K562 (cell line): ENCODE measurements around the gene GABRQ. TPM values are rescaled to one million over a fixed set of nuclear protein-coding genes. Genes with fewer than 3 reads are reported as not detected.

Experiments
- GTF2A2 ChIP-seq: IDR thresholded peaks from 2 replicates; pipeline ENCODE4 v1.6.1; 2016; ENCODE audit warnings: mild to moderate bottlenecking, missing genetic modification characterization, missing compliant biosample characterization
- HDAC6 ChIP-seq: IDR thresholded peaks from 2 replicates; pipeline ENCODE4 v1.6.1; 2012; ENCODE audit warnings: low read depth, mild to moderate bottlenecking, control low read depth, inconsistent platforms, low read length, moderate library complexity
- MAFK ChIP-seq: IDR thresholded peaks from 2 replicates; pipeline ENCODE4 v1.6.1; 2011; ENCODE audit warnings: low read length, improper control_type of control experiment
- MAZ ChIP-seq, 2 experiments: fragments of 450-650 bp in 1 of 2; sonication (generic) in 1 of 2; formaldehyde crosslinking; IDR thresholded peaks in 1 of 2; conservative IDR thresholded peaks in 1 of 2; 2 replicates each; pipeline versions ENCODE4 v1.4.0 to v1.5.0; 2020; ENCODE audit warnings: mild to moderate bottlenecking in 1 of 2, missing genetic modification reagents in 1 of 2
- PHTF2 ChIP-seq: fragments of 250-450 bp; sonication (Bioruptor Pico); IDR thresholded peaks from 2 replicates; pipeline ENCODE4 v1.5.0; 2021; ENCODE audit warnings: mild to moderate bottlenecking
- SIRT6 ChIP-seq: IDR thresholded peaks from one replicate; pipeline ENCODE4 v1.6.1; 2012; ENCODE audit warnings: low read depth, mild to moderate bottlenecking, control low read depth, inconsistent platforms, low read length, moderate library complexity
- SLC30A9 ChIP-seq: fragments of 250-450 bp; sonication (Bioruptor Pico); IDR thresholded peaks from 2 replicates; pipeline ENCODE4 v1.8.0; 2022; ENCODE audit warnings: mild to moderate bottlenecking, moderate library complexity
- SMC3 ChIP-seq: conservative IDR thresholded peaks from 2 replicates; pipeline ENCODE4 v1.6.1; 2011; ENCODE audit warnings: low read depth, low read length, improper control_type of control experiment; ENCODE audit not compliant: insufficient read depth
- ZNF436 ChIP-seq: fragments of 250-450, 450-650 bp; sonication (Bioruptor Pico); formaldehyde crosslinking; IDR thresholded peaks from 2 replicates; pipeline ENCODE4 v1.7.0; 2020; ENCODE audit warnings: mild to moderate bottlenecking
- polyA plus RNA-seq, 8 experiments: library from polyadenylated mRNA; depleted of rRNA in 4 of 8; stranded (reverse) in 5 of 8; unstranded in 3 of 8; fragments of >200 nt; fragmentation: Nextera tagmentation in 2 of 8; fragmentation: Illumina TruSeq in 1 of 8; extraction: Ambion mirVana in 2 of 8; extraction: Trizol in 1 of 8; gene quantifications; 2 replicates each; pipeline versions ENCODE4 v1.2.1 to v1.2.3, GENCODE V29; 2011 to 2014; ENCODE audit warnings: inconsistent platforms in 1 of 8, missing spikeins in 1 of 8
- total RNA-seq, 7 experiments: library from RNA; depleted of rRNA in 6 of 7; stranded (reverse); fragments of >200 nt in 6 of 7; fragmentation: Illumina TruSeq in 2 of 7; extraction: Trizol in 2 of 7; gene quantifications; 2 replicates each; pipeline versions ENCODE4 v1.2.1 to v1.2.3, GENCODE V29; 2011 to 2021; ENCODE audit warnings: low replicate concordance in 1 of 7
- TF ChIP-seq, protein P1 (sequence below): sonication (generic); formaldehyde crosslinking; IDR thresholded peaks from 2 replicates; pipeline ENCODE4 v1.5.0; 2020; ENCODE audit warnings: missing genetic modification reagents
- TF ChIP-seq, protein P2 (sequence below): fragments of 200-600 bp; sonication (generic); IDR thresholded peaks from one replicate; pipeline ENCODE4 v1.6.1; 2012; ENCODE audit warnings: mild to moderate bottlenecking, low read depth, low read length, inconsistent platforms
- TF ChIP-seq, protein P3 (sequence below): IDR thresholded peaks from 3 replicates; pipeline ENCODE4 v1.6.1; 2011; ENCODE audit warnings: borderline replicate concordance, mild to moderate bottlenecking, moderate library complexity; ENCODE audit not compliant: insufficient read length; ENCODE audit errors: extremely low read depth

GABRQ gene
- total and polyA plus RNA-seq, 9 of the 15 experiments (the other 6 are each of a cell fraction or from before 2014, with no cell fraction given) = 0.25 to 3.2 (median 1.8) TPM

DNA sequence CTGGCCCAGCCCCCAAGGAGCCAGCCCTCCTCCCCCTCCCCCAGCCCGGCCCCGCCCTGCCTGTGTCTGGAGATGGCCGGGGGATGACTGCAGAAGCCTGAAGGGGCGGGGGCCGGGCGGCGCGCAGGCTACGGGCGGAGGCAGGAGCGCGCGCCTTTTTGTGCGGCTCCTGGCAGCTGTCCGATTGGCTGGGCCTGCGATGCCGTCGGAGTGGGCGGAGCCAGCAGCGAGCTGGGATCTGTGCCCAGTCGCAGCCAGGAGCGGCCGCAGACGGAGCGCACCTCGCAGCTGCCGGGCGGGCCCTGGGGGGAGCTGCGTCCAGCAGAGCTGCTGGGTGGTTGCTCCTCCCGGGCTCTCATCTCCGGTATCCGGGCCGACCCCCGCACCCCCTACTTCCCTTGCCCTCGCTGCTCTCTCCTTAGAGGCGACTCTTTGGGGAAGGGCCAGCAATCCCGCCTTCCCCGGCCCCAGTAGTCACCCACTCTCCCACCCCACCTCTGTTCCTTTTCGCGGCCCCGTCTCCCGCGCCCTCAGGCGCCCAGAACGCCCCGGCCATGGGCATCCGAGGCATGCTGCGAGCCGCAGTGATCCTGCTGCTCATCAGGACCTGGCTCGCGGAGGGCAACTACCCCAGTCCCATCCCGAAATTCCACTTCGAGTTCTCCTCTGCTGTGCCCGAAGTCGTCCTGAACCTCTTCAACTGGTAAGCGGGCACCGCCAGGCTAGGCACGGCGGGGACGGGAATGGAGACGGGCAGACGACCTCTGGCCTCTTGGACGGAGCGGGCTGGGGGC lies at the start of gene GABRQ (continued):
- TF ChIP-seq, protein P1, sequence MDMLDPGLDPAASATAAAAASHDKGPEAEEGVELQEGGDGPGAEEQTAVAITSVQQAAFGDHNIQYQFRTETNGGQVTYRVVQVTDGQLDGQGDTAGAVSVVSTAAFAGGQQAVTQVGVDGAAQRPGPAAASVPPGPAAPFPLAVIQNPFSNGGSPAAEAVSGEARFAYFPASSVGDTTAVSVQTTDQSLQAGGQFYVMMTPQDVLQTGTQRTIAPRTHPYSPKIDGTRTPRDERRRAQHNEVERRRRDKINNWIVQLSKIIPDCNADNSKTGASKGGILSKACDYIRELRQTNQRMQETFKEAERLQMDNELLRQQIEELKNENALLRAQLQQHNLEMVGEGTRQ (CRISPR knock-in tag) = no peak
- TF ChIP-seq GTF2A2 (tag) = no peak
- TF ChIP-seq MAZ (CRISPR knock-in tag; conservative IDR thresholded peaks at IDR 0.05 in 1 of 2, IDR thresholded peaks at IDR 0.05 in 1 of 2) = peak in 1 of 2 experiments; percentile 57; a peak in 1 of 4 replicates
- TF ChIP-seq SLC30A9 = no peak
- no peak for TF ChIP-seq ZNF436 (CRISPR knock-in tag)
- TF ChIP-seq MAFK = no peak
- TF ChIP-seq, protein P2, sequence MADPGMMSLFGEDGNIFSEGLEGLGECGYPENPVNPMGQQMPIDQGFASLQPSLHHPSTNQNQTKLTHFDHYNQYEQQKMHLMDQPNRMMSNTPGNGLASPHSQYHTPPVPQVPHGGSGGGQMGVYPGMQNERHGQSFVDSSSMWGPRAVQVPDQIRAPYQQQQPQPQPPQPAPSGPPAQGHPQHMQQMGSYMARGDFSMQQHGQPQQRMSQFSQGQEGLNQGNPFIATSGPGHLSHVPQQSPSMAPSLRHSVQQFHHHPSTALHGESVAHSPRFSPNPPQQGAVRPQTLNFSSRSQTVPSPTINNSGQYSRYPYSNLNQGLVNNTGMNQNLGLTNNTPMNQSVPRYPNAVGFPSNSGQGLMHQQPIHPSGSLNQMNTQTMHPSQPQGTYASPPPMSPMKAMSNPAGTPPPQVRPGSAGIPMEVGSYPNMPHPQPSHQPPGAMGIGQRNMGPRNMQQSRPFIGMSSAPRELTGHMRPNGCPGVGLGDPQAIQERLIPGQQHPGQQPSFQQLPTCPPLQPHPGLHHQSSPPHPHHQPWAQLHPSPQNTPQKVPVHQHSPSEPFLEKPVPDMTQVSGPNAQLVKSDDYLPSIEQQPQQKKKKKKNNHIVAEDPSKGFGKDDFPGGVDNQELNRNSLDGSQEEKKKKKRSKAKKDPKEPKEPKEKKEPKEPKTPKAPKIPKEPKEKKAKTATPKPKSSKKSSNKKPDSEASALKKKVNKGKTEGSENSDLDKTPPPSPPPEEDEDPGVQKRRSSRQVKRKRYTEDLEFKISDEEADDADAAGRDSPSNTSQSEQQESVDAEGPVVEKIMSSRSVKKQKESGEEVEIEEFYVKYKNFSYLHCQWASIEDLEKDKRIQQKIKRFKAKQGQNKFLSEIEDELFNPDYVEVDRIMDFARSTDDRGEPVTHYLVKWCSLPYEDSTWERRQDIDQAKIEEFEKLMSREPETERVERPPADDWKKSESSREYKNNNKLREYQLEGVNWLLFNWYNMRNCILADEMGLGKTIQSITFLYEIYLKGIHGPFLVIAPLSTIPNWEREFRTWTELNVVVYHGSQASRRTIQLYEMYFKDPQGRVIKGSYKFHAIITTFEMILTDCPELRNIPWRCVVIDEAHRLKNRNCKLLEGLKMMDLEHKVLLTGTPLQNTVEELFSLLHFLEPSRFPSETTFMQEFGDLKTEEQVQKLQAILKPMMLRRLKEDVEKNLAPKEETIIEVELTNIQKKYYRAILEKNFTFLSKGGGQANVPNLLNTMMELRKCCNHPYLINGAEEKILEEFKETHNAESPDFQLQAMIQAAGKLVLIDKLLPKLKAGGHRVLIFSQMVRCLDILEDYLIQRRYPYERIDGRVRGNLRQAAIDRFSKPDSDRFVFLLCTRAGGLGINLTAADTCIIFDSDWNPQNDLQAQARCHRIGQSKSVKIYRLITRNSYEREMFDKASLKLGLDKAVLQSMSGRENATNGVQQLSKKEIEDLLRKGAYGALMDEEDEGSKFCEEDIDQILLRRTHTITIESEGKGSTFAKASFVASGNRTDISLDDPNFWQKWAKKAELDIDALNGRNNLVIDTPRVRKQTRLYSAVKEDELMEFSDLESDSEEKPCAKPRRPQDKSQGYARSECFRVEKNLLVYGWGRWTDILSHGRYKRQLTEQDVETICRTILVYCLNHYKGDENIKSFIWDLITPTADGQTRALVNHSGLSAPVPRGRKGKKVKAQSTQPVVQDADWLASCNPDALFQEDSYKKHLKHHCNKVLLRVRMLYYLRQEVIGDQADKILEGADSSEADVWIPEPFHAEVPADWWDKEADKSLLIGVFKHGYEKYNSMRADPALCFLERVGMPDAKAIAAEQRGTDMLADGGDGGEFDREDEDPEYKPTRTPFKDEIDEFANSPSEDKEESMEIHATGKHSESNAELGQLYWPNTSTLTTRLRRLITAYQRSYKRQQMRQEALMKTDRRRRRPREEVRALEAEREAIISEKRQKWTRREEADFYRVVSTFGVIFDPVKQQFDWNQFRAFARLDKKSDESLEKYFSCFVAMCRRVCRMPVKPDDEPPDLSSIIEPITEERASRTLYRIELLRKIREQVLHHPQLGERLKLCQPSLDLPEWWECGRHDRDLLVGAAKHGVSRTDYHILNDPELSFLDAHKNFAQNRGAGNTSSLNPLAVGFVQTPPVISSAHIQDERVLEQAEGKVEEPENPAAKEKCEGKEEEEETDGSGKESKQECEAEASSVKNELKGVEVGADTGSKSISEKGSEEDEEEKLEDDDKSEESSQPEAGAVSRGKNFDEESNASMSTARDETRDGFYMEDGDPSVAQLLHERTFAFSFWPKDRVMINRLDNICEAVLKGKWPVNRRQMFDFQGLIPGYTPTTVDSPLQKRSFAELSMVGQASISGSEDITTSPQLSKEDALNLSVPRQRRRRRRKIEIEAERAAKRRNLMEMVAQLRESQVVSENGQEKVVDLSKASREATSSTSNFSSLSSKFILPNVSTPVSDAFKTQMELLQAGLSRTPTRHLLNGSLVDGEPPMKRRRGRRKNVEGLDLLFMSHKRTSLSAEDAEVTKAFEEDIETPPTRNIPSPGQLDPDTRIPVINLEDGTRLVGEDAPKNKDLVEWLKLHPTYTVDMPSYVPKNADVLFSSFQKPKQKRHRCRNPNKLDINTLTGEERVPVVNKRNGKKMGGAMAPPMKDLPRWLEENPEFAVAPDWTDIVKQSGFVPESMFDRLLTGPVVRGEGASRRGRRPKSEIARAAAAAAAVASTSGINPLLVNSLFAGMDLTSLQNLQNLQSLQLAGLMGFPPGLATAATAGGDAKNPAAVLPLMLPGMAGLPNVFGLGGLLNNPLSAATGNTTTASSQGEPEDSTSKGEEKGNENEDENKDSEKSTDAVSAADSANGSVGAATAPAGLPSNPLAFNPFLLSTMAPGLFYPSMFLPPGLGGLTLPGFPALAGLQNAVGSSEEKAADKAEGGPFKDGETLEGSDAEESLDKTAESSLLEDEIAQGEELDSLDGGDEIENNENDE = no peak
- no peak for TF ChIP-seq SIRT6
- TF ChIP-seq SMC3 = no peak
- no peak for TF ChIP-seq HDAC6
- TF ChIP-seq PHTF2 = no peak
- TF ChIP-seq, protein P3, sequence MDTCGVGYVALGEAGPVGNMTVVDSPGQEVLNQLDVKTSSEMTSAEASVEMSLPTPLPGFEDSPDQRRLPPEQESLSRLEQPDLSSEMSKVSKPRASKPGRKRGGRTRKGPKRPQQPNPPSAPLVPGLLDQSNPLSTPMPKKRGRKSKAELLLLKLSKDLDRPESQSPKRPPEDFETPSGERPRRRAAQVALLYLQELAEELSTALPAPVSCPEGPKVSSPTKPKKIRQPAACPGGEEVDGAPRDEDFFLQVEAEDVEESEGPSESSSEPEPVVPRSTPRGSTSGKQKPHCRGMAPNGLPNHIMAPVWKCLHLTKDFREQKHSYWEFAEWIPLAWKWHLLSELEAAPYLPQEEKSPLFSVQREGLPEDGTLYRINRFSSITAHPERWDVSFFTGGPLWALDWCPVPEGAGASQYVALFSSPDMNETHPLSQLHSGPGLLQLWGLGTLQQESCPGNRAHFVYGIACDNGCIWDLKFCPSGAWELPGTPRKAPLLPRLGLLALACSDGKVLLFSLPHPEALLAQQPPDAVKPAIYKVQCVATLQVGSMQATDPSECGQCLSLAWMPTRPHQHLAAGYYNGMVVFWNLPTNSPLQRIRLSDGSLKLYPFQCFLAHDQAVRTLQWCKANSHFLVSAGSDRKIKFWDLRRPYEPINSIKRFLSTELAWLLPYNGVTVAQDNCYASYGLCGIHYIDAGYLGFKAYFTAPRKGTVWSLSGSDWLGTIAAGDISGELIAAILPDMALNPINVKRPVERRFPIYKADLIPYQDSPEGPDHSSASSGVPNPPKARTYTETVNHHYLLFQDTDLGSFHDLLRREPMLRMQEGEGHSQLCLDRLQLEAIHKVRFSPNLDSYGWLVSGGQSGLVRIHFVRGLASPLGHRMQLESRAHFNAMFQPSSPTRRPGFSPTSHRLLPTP = no peak
